IPS DF 4.7 (cell line): ENCODE measurements around the gene OPCML.

ENCODE experiments used
- DNase-seq: peaks from one replicate; pipeline ENCODE4 v3.0.0-alpha.2; 2013; ENCODE audit warnings: low spot score; ENCODE audit errors: extremely low read depth

Gene OPCML

GRCh38 chr11:133181667-133182066 is 350.6 kb downstream of the OPCML start:
- no peak for DNase-seq

GRCh38 chr11:133181066-133181465 is 351.2 kb downstream of the OPCML start:
- no peak for DNase-seq

GRCh38 chr11:133180201-133180600 is 352.1 kb downstream of the OPCML start:
- DNase-seq: no peak

DNA sequence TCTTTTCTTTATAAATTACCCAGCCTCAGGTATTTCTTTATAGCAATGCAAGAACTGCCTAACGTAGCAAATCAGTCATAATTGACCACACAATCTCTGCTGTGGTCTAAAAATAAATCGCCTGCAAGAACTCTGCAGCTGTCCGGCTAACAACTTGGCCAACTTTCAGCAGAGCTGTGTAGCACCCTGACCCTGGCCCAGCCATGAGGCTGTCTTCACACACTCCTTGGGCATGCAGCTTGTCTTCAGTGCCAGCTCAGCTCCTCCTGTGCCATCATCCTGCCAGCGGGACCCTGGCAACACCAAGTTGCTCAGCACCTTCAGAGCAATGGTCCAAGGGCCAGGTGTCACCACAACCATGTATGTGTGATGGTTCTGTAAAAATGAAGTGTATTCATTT is 355.6 kb downstream of the OPCML start:
- no peak for DNase-seq

- DNase-seq: no peak
Measured at GRCh38 chr11:133175103-133175502, 357.2 kb downstream of the OPCML start.

- DNase-seq: no peak
Measured at GRCh38 chr11:133173810-133174412, 358.4 kb downstream of the OPCML start.

DNA sequence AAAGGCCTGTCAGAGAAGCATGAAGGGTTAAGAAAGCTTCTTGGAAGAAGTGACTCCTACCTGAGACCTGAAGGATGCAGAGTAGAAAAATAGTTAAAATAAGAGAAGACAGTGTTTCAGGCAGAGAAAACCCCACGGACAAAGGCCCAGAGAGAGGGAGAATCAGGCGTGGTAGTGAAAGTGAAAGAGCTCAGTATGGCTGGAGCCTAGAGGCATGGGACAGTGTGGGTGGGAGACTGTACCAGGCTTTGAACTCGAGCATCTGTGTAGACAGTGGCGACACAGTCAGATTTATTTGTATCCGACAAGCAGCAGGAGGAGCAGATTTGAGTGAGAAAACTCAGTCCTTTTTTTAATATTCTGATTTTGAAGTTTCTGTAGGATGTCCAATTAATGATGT is 360.0 kb downstream of the OPCML start:
- DNase-seq: no peak

- DNase-seq: no peak
Measured at GRCh38 chr11:133171374-133171773, 360.9 kb downstream of the OPCML start.

DNA sequence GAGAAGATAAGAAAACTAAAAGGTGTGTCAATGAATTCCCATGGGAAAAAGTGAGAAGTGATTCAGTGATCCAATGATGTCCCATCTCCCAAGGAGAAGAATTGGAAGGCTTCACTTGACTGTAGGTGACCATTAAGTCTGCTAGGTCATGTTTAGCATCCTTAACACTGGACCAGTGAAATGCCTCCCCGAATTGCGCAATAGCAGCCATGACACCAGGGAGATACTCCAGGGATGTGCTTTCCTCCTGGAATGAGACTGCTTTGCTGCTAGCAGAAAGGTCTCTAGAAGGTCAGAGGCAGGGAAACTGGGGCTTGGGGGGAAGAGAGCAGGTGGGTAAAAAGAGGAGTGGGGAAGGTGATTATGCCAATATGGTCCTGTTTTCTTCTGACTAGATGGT is 364.3 kb downstream of the OPCML start:
- DNase-seq: no peak

GRCh38 chr11:133166662-133167061 is 365.6 kb downstream of the OPCML start:
- no peak for DNase-seq

DNA sequence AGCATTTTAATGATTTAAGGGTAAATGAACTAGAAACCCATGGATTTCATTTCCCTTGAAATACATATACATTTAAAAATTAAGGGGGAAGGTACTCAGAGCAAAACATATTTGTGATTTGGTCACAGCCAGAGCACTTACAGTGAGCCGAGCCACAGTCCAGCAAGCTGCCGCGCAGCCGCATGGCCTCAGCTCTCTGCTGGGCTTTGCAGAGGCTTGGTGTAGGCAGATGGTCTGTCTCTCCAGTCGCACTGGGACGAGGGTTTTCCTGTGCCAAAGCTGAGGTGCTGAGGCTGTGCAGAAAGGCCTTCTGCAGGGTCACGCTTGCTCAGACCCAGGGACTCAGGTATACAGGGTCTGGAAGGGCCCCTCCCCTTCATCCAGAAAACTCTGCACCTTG is 367.3 kb downstream of the OPCML start:
- DNase-seq: no peak

- no peak for DNase-seq
Measured at GRCh38 chr11:133163463-133164419, 368.6 kb downstream of the OPCML start.

GRCh38 chr11:133162227-133162626 is 370.1 kb downstream of the OPCML start:
- DNase-seq: no peak

DNA sequence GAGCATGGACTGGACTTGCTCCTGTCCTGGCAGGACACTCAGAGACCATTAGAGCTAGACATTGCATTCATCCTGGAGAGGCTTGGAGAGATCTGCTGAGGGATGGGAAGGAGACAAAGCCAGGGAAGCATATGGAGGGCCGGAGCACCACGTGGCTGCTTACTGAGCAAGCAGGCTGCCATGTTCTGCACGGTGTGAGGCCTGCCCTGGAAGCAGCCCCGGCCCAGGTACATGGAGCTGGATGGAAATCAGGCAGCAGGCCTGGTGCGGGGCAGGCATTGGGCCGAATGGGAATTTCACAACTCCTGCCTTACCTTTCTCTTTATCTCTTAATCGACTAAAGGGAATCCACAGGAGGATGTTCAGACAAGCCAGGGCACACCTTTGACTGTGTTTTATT is 371.5 kb downstream of the OPCML start:
- no peak for DNase-seq

GRCh38 chr11:133156986-133157745 is 375.1 kb downstream of the OPCML start:
- no peak for DNase-seq

GRCh38 chr11:133154781-133155180 is 377.5 kb downstream of the OPCML start:
- no peak for DNase-seq

DNA sequence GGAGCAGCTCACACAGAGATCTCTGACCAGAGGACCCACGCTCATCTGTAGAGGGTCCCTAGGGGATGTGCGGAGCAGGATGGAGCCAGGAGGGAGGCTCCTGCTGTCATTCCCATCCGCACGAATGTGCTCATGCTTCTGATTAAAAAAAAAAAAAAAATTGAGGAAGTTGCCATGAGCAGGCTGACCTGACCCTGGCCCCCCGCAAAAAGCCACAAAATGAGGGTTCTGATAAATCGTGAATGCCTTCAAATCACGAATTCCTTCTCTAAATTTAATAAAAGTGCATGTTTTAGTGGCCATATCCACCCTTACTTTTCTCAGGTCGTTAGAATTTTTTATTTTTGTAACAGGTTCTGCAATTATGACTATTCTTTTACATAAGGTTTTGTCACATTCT is 378.2 kb downstream of the OPCML start:
- no peak for DNase-seq

- no peak for DNase-seq
Measured at GRCh38 chr11:133153031-133153430, 379.3 kb downstream of the OPCML start.

DNA sequence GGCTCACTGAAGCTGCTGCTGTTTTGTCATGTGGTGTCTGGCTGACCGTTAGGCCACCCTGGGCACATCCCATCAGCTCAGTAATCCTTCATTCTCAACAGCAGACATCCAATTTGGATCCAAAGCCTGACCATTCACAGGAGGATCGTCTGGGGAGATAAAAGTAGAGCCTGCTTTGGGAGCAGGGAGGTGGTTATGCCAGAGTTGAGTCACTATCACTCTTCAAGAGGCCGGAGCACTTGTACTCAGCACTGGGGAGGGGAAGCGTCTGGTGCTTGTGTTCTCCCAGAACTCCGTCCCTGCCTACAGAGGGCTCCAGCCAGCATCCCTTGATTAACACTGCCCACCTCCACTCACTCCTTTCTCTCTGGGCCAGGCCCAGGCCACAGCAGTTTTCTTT is 382.6 kb downstream of the OPCML start:
- DNase-seq: no peak

GRCh38 chr11:133147625-133148024 is 384.7 kb downstream of the OPCML start:
- no peak for DNase-seq

DNA sequence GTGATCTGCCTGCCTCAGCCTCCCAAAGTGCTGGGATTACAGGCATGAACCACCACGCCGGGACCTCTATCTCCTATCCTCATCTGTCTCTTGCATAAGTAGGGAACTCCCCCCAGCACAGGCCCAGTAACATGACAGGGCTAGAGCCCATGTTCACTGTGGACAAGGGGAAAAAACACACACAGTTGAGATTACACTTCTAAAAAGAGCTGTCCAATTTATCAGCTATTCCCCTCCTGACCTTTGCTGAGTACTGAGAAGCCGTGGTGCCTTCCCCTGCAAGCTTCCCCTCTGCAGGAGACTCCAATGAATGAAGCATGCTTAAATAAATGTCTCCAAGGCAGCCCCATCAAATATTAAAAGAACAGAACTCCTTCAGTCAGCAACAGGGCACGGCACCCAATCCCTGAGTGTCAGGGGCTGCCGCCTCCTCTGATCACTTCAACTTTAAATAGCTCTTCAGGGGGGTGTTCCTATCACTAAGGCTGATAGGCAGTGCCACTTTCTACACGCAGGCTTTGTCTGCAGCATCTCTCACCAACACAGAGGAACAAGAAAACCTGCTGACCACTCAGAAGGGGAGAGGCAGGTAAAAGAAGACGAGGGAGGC is 385.5 kb downstream of the OPCML start:
- DNase-seq: no peak

GRCh38 chr11:133137939-133138338 is 394.4 kb downstream of the OPCML start:
- no peak for DNase-seq
